Measurements from ENCODE around the gene RASSF8.
A peak's percentile ranks its signal among the peaks of the same experiment; 100 is the strongest.

The RASSF8 gene

GRCh38 chr12:26112703-26113147 lies 154.2 kb downstream of the RASSF8 start:
- no peak for DNase-seq

GRCh38 chr12:26113181-26113654 lies 154.7 kb downstream of the RASSF8 start:
- DNase-seq, result peak in 1 of 2 donors; percentile 59

GRCh38 chr12:26113853-26114719 lies 155.6 kb downstream of the RASSF8 start:
- peak; percentile 92 to 93 for DNase-seq

DNA sequence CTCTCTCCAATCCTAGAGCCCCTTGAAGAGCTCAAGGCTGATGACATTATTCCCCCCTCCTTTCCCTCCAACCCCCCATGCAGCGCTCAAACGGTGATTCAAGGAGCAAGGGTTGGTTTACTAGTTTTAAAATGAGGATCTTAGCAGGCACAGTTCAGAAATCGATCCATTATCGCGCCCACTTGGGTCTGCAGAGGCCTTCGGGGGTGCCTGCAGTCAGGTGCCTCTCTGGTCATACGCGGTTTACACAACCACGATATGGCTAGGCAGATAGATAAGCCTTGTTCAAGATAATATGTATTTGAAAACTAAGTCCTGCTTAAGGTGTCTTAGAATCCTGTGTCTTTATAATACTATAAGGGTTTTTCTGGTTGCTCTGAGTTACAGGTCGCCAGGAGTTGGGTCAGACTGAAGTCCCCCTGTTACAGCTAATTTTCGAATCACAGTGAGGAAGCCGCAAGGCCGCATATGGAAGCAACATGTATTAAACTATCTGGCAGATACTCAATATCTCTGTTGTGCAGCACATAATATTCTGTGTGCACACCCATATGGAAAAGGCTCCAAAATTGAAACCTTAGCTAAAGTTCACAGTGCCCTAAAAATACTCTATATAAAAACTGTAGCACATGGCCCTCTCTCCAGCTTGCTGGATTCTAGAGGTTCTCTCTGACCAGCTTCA lies 156.4 kb downstream of the RASSF8 start:
- no peak for DNase-seq

DNA sequence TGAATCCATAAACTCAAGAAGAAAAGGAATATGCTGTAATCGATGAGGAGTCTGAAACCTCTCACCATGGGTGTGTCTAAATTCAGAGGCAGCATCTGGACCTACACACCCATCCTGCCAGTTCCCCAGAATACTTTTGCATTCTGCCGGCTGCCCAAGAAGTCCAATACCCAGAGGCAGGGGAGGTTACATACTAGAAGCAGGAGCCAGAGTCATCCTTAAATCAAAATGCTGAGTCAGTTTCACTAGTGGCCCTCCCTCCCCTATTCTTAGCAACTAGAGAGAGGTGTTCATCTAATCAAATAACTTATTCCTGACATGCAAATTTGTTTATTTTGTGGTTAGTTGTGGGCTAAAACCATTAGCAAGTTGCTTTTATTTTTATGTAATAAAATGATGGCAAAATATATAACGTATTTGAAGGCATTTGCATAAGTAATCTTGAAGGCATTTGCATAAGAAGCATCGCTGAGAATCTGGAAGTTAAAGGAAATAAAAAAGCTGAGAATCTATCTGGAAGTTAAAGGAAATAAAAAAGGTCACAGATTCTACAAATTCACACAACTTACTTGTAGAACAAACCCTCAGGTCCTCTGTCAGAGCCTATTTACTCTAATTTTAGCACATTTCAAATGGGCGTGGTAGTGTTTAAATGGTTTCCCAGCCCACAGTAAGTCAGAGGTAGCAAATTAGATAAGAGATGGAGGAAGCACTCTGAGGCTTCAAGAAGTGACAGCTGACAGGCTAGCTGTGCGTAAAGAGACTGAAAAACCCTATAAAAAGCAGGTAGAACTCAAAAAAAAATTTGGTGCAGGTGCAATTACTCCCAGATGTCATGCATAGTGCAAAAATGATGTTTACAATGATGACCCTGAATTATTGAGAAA lies 158.6 kb downstream of the RASSF8 start:
- no peak for DNase-seq

DNA sequence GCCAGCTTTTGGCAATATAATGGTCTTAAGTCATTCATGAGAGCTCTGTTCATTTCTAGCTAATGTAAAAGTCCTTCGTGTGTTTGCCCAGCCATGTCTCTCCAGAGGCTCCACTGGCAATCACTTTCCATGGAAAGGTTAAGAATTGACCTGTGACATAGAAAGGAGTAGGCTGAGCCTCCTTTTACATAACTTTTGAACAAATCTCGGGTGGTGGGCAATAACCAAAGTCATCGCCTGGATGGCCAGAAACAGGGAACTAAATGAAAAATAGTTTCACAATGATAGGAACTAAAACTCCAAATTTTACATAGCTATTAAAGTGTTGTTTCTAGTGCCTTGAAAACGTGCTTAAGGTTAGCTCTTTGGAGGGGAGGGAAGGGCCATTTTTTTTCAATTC lies 159.8 kb downstream of the RASSF8 start:
- peak; percentile 60 to 66 for DNase-seq

DNA sequence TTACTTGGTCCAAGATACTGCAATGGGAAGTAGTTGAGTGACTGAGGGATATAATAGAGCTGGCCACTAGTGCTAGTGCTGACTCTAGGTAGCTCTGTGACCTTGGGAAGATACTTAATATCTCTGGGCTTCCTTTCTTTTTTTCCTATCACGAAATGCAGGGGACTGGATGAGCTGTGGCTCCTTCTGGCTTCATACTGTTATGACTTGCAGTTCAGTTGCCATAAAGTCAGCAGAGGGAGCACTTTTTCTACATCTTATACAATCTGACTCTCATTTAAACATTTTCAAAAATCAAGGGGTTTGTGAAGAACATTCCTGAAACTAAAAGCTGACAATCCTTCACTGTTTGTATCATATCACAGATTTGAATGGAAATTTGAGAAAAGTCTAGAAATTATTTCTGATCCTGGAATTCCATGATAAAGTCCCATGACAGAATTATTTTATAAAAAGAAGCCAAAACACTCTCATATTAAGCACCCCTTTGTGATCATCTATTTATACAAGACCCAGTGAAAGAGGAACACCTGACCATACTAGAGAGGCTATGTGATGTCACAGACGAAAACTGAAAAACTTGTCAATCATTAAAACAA lies 161.0 kb downstream of the RASSF8 start:
- DNase-seq, result peak; percentile 49 to 67

DNA sequence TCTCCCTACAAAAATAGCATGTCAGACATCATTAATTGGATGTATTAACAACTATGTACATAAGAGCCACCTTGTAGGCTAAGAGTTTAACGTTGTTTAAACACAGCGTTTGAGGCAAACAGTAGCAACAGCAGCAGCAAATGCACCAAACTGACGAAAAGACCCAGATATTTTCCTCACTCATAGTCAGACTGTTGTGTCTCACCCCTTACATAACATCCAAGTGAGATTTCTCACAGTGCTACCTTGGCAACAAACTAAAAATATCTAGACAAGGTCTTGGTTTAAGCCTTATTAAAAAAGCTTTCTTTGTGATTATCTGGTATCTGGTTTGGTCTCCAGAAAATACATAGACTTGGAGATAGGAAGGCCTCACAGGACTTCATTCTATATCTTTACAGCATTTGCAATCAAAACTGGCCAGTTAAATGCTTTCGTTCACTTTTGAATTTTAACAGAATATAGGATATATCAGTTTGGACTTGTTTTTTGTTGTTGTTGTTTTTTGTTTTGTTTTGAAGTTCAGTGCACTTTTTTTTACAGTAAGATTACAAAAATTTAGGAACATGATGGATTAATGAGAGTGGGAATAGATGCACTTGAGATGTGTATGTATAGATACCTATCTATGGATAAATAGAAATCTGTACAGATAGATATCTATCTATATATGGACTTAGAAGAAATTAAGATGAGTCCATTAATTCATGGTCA lies 162.2 kb downstream of the RASSF8 start:
- DNase-seq, result peak in 1 of 2 donors; percentile 53

DNA sequence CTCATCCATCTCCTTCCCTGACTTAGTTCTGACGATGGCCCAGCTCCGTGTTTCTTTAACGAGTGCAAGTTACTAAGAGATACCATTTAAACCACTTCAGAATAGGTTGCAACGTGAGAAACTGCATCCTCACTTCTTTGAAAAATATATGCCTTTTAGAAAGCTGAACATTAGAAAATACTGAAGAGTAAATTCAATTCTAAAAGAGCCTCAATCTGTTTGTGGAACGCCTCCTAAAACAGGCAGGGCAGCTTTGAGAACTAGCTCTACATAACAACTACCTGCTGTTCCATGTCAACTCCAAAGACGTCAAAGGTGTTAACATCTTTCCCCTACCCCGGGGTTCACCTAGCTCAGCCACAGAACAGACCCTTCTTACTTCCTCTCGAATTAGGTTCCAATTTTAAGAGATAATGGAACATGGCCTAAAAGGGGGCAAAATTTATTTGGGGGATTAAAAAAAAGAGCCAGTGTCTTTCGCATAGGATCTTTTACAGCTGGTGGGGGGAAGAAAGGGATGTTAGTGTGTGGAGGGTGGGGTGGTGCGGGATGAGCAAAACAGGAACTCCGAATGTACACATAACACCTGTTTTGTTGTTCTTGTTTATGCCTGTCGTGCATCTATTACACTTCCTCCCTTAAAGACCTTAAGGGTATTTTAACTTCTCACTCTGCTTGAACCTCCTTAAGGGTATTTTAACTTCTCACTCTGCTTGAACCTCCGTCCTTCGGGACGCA lies 163.0 kb downstream of the RASSF8 start:
- peak in 1 of 2 donors; percentile 15 for DNase-seq

GRCh38 chr12:26122061-26122680 lies 163.7 kb downstream of the RASSF8 start:
- peak; percentile 60 to 65 for DNase-seq

DNA sequence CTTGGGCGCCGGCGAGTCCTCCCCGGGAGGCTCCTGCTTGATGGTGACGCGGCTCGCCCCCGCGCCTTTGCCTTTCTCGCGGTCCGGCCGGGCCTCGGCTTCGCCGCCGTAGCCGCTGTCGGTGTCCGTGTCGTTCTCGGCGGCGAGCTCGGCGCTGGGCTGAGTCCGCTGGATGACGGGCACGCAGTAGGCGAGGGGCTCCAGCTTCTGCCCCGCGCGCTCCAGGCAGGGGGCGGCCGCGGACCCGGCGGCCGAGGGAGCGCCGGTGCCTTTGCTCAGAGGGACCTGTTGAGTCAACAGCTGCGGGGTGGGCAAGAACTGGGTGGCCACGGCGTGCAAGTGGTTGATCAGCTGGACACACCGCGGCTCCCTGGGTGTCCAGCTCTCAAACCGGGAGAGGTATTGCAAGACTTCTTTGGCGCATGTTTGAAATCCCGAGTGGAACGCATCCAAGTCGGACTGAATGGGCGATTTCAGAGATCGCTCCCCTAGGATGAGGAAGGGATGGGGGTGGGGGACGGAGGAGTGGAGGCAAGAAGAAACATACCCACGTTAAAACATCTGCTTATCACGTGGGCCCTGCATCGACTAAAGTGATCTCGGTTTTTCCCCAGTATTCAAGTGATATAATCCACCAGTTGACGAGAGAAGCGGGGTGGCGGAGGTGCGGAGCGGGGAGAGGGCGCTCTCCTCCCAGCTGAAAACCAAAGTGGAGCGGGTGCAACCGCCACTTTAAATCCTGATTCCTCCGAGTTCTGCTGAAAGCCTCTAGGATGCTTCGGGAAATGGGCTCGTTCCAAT lies 164.4 kb downstream of the RASSF8 start:
- peak; percentile 83 to 93 for DNase-seq

GRCh38 chr12:26123482-26123980 lies 165.0 kb downstream of the RASSF8 start:
- DNase-seq, result no peak

DNA sequence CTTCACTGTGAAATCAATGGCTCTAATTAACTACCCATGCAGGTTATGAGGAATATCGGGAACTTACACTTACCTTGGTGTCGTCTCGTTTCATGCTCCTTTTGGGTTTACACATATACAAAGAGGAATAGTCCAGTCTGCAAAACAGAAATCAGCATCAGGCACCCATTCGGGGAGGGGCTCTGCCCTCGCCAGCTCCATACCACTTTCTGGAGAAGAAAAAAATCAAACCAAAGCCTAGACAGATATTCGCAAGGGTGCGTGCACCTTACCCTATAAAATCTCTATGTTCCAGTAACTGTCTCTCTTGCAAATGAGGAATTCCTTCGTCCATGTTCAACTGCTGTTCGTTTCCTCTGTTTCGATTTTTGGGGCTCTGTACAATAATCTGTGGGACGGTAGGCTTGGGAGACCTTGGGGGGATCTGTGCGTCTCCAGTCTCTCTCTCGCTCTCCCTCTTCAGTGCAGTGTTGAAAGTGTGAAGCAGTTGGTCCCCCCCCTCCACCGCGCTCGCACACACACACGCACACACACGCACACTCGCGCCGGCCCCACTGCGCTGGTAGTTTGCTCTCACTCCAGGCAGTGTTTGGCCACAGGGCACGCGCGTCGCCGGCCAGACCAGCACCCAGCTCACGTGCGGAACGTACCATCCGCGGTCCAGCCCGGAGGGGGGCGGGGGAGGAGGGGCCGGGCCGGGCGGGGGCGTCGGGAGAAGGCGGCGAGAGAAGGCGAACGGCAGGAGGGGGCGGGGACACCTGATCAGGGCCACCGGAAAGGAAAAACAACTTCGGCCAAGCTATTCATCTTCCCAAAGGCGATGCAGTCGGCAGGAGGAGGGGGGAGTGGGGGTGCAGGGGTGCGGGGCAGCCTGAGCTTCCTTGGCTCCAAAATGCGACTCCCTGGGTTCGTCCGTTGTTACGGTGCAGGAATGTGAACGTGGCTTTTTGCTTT lies 166.2 kb downstream of the RASSF8 start, which contains the start of gene BHLHE41:
Gene BHLHE41 (minus strand): TSS at position 592 of the 954 bp plus-strand sequence. CDS start 258 bp downstream, at position 334.
- peak; percentile 72 to 74 for DNase-seq

DNA sequence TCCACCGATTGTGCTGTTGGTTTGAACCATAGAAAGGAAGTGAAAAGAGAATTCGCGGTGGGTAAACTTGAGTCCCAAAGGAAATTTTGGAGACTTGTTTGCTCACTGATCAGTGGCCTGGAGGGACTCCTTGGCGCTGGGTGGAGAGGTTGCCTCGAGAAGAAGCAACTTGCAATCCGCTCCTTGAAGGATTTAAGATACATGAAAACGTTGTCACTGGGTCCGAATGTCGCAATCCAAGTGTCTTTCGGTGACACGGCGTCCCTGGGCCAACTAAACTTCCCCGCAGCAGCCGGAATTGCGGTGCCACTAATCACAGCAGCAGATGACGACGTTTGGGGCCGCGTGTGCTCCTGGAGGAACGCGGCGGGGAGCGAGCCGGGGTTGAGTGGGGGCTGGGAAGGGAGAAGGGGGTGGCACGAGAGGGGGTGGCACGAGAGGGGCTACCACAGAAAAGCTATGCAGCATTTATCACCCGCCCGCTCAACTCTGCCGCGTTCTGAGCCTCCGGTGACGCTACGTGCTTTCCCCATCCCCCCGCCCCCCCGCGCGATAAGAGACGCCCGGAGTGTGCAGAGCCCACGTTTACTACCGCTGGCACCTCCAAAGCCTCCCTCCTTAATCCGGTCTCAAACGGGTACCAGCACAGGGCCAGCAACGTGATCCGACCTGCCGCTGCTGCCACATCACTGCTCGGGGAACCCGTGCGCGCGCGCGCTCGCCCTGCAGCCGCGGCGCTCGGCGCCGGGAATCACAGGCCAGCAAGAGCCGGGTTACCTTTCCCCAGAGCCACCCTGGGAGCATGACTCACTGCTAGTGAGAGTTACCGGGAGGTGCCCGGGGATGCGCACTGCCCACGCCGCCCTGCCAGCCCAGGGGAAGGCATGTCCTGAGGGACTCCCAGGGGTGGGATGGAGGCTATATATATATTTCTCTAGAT lies 167.2 kb downstream of the RASSF8 start:
- DNase-seq, result peak; percentile 80 to 84

DNA sequence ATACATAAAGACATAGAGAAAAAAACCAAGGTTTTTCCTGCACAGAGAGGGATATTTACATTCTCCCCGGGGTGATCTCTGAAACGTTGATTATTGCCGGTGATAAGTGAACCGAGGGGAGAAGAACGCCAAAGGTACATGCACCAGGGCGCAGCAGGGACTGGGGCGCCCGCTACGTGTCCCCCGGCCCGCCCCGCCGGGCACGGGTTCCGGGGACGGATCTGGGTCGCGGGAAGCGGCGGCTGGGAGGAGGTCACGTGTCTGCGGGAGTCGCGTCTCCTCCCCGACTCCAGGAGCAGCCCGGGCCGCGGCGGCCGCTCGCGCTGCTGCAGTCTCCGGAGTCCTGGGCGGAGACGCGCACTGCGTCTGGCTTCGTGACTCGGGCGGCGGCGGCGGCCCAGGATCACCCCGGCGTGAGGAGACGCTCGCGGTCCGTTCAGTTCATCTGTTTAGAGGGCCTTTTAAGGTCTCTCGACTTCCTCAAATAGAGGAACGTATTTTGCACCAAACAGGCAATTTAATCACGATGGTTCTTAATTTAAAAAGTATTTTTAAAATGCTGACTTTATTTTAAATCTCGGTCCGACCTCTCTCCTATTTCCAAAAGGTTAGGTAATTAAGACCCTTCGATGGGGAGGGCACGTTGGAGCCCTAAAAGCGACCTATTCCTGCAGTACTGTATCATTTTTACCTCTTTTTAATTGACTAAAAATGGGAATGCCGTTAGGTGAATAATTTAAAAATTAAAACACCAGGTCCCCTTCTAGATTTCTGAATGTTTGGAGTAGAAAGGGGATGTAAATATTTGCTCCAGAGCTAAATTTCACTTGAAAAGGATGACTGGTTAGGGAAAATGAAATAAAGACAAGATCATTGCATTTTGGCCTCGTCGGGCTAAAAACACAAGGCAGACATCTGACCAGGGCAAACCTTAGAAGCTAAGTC lies 168.1 kb downstream of the RASSF8 start:
- peak; percentile 74 to 82 for DNase-seq

- DNase-seq, result no peak
These were observed 168.9 kb downstream of the RASSF8 start for GRCh38 chr12:26127404-26127803.
